Endothelial cell of umbilical vein (primary cell): ENCODE results near the gene TMPRSS4.
A peak's percentile ranks its signal among the peaks of the same experiment; 100 is the strongest.

ENCODE experiments used
- CTCF ChIP-seq, 2 donors: IDR thresholded peaks; 1 replicate in 1 of 2; 2 replicates in 1 of 2; pipeline ENCODE4 v1.5.1; 2011; ENCODE audit warnings: low read length in 2 of 2, mild to moderate bottlenecking in 2 of 2, moderate library complexity in 2 of 2, control low read depth in 1 of 2, inconsistent platforms in 1 of 2, low read depth in 1 of 2; ENCODE audit not compliant: insufficient read depth in 1 of 2; ENCODE audit errors: extremely low read depth in 1 of 2
- MAX ChIP-seq: IDR thresholded peaks from 2 replicates; pipeline ENCODE4 v1.6.1; 2011; ENCODE audit not compliant: insufficient read depth, insufficient read length
- POLR2A ChIP-seq: IDR thresholded peaks from 2 replicates; pipeline ENCODE4 v1.6.1; 2012; ENCODE audit warnings: low read depth, mild to moderate bottlenecking, control low read depth, low read length
- POLR2AphosphoS5 ChIP-seq: IDR thresholded peaks from 2 replicates; pipeline ENCODE4 v1.6.1; 2012; ENCODE audit warnings: low read depth, mild to moderate bottlenecking, control low read depth, low read length, moderate library complexity; ENCODE audit not compliant: insufficient read depth

- TF ChIP-seq CTCF (IDR thresholded peaks at IDR 0.05; ENCODE audit: extremely low read depth in 1 of 2, insufficient read depth in 1 of 2, low read depth in 1 of 2, low read length in 2 of 2), result peak; percentile 86 to 90
- TF ChIP-seq POLR2AphosphoS5, result no peak
- TF ChIP-seq MAX, result no peak
- TF ChIP-seq POLR2A, result no peak
Observed at GRCh38 chr11:118145285-118146227, 68.7 kb downstream of the TMPRSS4 start.
